HEK293T (cell line): ENCODE data around the gene HMBS.

Experiments used
- FOXM1 ChIP-seq: fragments of 450-650 bp; IDR thresholded peaks from 2 replicates; pipeline ENCODE4 v1.6.1; 2017; ENCODE audit warnings: mild to moderate bottlenecking, borderline replicate concordance
- NFRKB ChIP-seq: fragments of 450-650 bp; IDR thresholded peaks from 2 replicates; pipeline ENCODE4 v1.6.1; 2016; ENCODE audit warnings: mild to moderate bottlenecking, moderate library complexity
- TARDBP ChIP-seq: fragments of 450-650 bp; IDR thresholded peaks from 2 replicates; pipeline ENCODE4 v1.6.1; 2016
- ZNF384 ChIP-seq: fragments of 450-650 bp; IDR thresholded peaks from 2 replicates; pipeline ENCODE4 v1.6.1; 2016

GRCh38 chr11:119091178-119091577 is 6.5 kb downstream of the HMBS start:
- TF ChIP-seq TARDBP (no peak), FOXM1 (no peak), NFRKB (no peak), ZNF384 (no peak)
